MG63 (cell line): ENCODE results near the gene SLC17A7. TPM values are rescaled to one million over a fixed set of nuclear protein-coding genes. Genes with fewer than 3 reads are reported as not detected.

Experiments
- DNase-seq: peaks from one replicate; pipeline ENCODE4 v3.0.0-alpha.2; 2020
- H3K27me3 ChIP-seq: fragments of 250-450 bp; sonication (Bioruptor Pico); 2 replicates; pipeline ENCODE4 v1.5.1; 2020; ENCODE audit warnings: mild to moderate bottlenecking, moderate library complexity
- H3K36me3 ChIP-seq: fragments of 250-450 bp; sonication (Bioruptor Pico); 2 replicates; pipeline ENCODE4 v1.5.1; 2020; ENCODE audit warnings: mild to moderate bottlenecking, moderate library complexity
- H3K4me3 ChIP-seq: fragments of 250-450 bp; sonication (Bioruptor Pico); 2 replicates; pipeline ENCODE4 v1.5.1; 2020; ENCODE audit warnings: mild to moderate bottlenecking, moderate library complexity
- H3K9me3 ChIP-seq: fragments of 250-450 bp; sonication (Bioruptor Pico); 2 replicates; pipeline ENCODE4 v1.5.1; 2020; ENCODE audit warnings: mild to moderate bottlenecking, moderate library complexity
- total RNA-seq: library from RNA; depleted of rRNA; stranded (reverse); fragments of >200 nt; shearing (Covaris generic); gene quantifications from 2 replicates; pipeline ENCODE4 v1.2.3, GENCODE V29; 2014; ENCODE audit warnings: low replicate concordance

The SLC17A7 gene
- total RNA-seq, 1 experiment from 2014 or later: not detected

- DNase-seq: no peak
- Histone ChIP-seq H3K9me3 (no peaks in the 10 kb centered on the region), H3K4me3 (no peak overlapping the region), H3K27me3 (peaks cover 73% of the 10 kb centered on the region), H3K36me3 (no peaks in the 10 kb centered on the region)
Measured at GRCh38 chr19:49437231-49437630, 4.1 kb downstream of the SLC17A7 start.

GRCh38 chr19:49436381-49437017 lies 4.8 kb downstream of the SLC17A7 start:
- H3K27me3 ChIP-seq: peaks cover 71% of the 10 kb centered on the region
- H3K36me3 ChIP-seq: no peaks in the 10 kb centered on the region
- no peak for DNase-seq
- no peak overlapping the region for H3K4me3 ChIP-seq
- no peaks in the 10 kb centered on the region for H3K9me3 ChIP-seq

DNA sequence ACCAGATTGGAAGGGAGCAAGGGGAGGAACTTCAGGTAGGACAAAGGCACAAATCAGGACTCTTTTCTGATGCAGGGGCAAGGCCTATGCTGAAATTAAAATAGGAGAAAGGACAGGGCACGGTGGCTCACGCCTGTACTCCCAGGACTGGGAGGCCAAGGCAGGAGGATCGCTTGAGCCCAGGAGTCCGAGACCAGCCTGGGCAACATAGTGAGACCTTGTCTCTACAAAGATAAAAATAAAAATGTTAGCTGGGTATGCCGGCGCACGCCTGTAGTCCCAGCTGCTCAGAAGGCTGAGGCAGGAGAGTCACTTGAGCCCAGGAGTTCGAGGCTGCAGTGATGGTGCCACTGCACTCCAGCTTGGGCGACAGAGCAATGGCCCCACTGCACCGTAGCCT lies 5.7 kb downstream of the SLC17A7 start:
- no peak for DNase-seq
- Histone ChIP-seq H3K4me3 (no peak overlapping the region), H3K36me3 (no peaks in the 10 kb centered on the region), H3K27me3 (peaks cover 66% of the 10 kb centered on the region), H3K9me3 (no peaks in the 10 kb centered on the region)

GRCh38 chr19:49434907-49435583 lies 6.3 kb downstream of the SLC17A7 start:
- Histone ChIP-seq H3K4me3 (no peak overlapping the region), H3K9me3 (no peaks in the 10 kb centered on the region), H3K36me3 (no peaks in the 10 kb centered on the region), H3K27me3 (peaks cover 65% of the 10 kb centered on the region)
- DNase-seq: no peak

DNA sequence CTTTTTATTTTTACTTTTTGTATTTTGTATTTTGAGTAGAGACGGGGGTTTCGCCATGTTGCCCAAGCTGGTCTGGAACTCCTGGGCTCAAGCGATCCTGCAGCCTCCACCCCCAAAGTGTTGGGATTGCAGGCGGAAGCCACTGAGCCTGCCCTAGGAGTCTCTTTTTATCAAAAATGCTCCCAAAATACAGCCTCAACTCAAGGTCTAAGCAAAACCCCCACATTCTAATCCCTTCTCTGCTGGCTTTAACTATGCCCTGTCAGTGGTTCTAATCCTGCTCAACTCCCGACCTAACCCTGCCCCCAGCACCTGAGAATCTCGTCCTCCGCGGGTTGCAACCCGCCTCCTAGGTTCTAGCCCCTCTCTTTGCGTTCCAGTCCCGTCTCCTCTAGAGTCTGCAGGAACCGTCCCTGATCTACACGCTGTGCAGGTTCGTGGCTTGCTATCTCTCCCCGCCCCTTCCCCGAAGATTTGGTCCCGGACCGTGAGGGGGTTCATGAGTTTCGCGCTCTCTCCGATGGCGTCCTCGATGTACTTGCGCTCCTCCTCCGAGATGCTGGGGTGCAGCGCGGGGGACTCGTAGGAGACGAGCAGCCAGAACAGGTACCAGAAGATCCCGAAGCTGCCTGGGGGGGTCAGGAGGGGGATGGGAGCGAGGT lies 8.0 kb downstream of the SLC17A7 start:
- Histone ChIP-seq H3K4me3 (no peak overlapping the region), H3K36me3 (no peaks in the 10 kb centered on the region), H3K27me3 (peaks cover 56% of the 10 kb centered on the region), H3K9me3 (no peaks in the 10 kb centered on the region)
- DNase-seq: no peak

DNA sequence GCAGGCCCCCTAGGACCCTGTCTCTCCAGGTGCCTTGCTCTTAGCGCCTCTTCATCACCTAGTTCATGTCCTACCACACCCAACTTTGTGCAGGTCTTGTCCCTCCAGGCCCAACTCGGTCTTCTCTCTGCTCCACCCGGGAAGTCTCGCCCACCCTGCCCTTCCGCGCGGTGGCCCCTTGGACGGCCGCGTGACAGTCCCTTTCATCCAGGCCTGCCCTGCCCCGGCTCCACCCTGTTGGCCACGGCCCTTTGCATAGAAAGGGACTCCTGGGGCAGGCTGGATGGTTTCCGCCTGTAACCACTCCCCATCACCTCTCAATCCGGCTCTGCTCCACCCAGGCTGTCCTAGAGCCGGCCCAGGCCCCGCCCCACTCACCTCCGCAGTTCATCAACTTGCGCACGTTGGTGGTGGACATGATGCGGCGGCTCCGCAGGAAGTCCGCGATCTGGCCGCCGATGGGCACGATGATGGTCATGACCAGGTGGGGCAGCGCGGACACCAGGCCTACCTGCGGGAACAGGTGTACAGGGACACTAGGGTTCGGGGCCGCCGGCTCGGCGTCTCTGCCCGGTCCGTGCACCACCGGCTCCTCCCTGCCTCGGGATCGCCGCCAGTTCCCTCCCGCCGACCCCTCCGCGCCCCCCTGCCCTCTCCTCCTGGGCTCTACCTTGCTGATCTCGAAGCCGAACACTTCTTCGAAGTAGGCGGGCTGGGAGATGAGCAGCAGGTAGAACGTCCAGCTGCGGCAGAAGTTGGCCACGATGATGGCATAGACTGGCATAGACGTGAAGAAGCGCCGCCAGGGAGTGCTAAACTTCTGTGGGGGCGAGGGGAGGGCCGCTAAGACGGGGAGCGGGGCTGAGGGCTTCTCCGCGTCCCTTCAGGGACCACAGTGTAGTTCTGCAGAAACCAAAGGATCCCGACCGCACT lies 8.9 kb downstream of the SLC17A7 start:
- no peak for DNase-seq
- no peak overlapping the region for H3K4me3 ChIP-seq
- H3K9me3 ChIP-seq: no peaks in the 10 kb centered on the region
- H3K36me3 ChIP-seq: no peaks in the 10 kb centered on the region
- peaks cover 54% of the 10 kb centered on the region for H3K27me3 ChIP-seq

GRCh38 chr19:49431330-49431749 lies 10.0 kb downstream of the SLC17A7 start:
- no peaks in the 10 kb centered on the region for H3K9me3 ChIP-seq
- H3K36me3 ChIP-seq: no peaks in the 10 kb centered on the region
- peaks cover 54% of the 10 kb centered on the region for H3K27me3 ChIP-seq
- no peak for DNase-seq
- H3K4me3 ChIP-seq: no peak overlapping the region

GRCh38 chr19:49430678-49431329 lies 10.5 kb downstream of the SLC17A7 start:
- H3K4me3 ChIP-seq: no peak overlapping the region
- H3K9me3 ChIP-seq: no peaks in the 10 kb centered on the region
- H3K36me3 ChIP-seq: no peaks in the 10 kb centered on the region
- DNase-seq: no peak
- H3K27me3 ChIP-seq: peaks cover 57% of the 10 kb centered on the region

DNA sequence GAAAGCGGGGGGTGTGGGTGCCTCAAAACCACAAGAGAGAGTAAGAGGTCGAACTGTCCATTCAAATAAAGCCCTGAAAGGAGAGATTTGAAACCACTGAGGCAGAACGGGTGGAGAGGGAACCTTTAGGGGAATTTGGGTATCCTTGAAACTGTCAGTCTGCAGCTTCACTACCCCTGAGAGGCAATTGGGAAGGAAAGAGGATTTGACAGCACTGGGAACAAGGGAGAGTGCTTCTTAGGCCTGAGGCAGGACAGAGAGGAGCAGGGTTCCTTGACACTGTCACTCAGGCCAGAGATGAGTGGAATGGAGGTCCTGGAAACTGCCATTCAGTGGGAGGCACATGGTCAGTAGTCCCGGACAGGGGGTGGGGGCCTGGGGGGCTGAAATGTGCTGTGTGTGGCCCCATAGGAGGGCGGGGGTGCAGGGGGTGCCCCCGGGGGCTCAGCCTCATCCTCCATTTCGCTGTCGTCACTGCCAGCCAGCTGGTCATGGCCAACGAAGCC lies 11.1 kb downstream of the SLC17A7 start:
- no peak overlapping the region for H3K4me3 ChIP-seq
- no peaks in the 10 kb centered on the region for H3K36me3 ChIP-seq
- H3K27me3 ChIP-seq: peaks cover 61% of the 10 kb centered on the region
- no peaks in the 10 kb centered on the region for H3K9me3 ChIP-seq
- no peak for DNase-seq

DNA sequence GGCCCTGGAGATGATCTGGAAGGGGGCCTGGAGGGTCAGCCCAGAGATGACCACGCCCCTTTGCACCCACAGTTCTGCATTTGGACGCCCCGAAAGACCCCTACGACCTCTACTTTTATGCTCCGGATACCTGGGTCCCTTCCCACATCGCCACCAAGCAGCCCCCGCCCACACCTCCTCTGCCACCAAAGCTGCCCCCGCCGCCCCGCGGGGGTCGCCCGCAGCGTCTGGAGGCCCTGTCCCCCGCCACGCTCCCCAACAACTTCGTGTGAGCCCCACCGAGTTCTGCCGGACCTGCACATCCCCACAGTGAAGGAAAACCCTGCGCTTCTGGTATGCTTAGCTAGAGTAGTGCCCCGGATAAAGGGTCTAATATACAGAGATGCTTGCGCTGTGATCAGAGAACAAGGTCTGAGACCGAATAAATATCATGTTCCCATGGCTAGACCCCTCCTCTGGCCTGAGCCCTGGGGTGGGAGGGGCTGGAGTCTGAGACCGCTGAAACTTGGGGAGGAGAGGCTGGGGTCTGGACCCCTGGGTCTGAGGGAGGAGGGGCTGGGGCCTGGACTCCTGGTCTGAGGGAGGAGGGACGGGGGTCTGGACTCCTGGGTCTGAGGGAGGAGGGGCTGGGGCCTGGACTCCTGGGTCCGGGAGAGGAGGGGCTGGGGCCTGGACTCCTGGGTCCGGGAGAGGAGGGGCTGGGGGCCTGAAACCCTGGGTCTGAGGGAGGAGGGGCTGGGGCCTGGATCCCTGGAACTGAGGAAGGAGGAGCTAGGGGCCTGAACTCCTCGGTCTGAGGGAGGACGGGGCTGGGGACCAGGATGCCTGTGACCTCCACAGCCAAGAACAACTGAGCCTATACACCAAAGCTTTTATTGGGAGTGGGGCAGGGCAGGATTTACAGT lies 12.5 kb downstream of the SLC17A7 start:
- no peak for DNase-seq
- Histone ChIP-seq H3K27me3 (peaks cover 73% of the 10 kb centered on the region), H3K9me3 (no peaks in the 10 kb centered on the region), H3K4me3 (no peak overlapping the region), H3K36me3 (no peaks in the 10 kb centered on the region)

- Histone ChIP-seq H3K27me3 (peaks cover 75% of the 10 kb centered on the region), H3K36me3 (no peaks in the 10 kb centered on the region), H3K4me3 (no peak overlapping the region), H3K9me3 (no peaks in the 10 kb centered on the region)
- no peak for DNase-seq
Measured at GRCh38 chr19:49427855-49428546, 13.3 kb downstream of the SLC17A7 start.

DNA sequence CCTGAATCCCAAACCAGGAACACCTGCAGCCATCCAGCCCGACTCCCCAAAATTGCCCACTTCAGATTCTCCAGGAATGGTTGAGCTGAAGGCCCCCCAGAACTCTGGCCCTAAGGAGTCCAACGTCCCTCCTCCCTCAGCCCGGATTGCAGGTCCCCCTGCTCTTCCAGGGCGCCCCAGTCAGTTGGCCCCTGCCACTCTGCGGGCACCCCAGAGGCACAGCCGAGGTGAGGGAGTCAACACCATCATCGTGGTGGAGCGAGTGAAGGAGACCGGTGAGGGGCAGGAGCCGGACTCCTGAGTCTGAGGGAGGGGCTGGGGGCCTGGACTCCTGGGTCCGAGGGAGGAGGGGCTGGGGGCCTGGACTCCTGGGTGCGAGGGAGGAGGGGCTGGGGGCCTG lies 14.0 kb downstream of the SLC17A7 start:
- Histone ChIP-seq H3K36me3 (no peaks in the 10 kb centered on the region), H3K4me3 (no peak overlapping the region), H3K9me3 (no peaks in the 10 kb centered on the region), H3K27me3 (peaks cover 75% of the 10 kb centered on the region)
- DNase-seq: no peak

DNA sequence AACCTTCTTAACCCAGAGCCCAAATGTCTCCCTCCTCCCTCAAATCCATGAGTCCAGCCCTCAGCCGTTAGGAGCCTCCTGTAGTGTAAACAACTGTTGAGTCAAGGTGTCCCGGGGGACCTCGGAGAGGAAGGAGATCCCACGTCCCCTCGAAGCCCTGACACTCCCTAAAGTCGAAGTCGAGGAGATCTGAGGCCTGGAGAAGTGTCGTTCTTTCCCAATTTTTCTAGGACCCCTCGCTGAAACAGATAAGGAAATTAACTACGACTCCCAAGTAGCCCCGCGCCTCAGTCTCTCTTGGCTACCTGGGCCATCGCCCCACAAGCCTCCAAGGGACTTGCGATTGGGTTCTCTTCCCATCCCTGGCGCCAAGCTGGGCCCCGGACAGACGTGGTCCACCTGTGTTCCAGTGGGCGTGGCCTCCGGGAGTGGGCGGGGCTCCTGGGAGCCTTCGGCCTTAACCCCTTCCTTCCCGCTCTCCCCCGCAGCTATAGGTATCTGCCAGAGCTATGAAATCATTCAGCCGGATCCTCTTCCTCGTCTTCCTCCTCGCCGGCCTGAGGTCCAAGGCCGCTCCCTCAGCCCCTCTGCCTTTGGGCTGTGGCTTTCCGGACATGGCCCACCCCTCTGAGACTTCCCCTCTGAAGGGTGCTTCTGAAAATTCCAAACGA lies 15.3 kb downstream of the SLC17A7 start:
- Histone ChIP-seq H3K27me3 (peaks cover 80% of the 10 kb centered on the region), H3K9me3 (no peaks in the 10 kb centered on the region), H3K4me3 (no peak overlapping the region), H3K36me3 (no peaks in the 10 kb centered on the region)
- peak; percentile 41 for DNase-seq

DNA sequence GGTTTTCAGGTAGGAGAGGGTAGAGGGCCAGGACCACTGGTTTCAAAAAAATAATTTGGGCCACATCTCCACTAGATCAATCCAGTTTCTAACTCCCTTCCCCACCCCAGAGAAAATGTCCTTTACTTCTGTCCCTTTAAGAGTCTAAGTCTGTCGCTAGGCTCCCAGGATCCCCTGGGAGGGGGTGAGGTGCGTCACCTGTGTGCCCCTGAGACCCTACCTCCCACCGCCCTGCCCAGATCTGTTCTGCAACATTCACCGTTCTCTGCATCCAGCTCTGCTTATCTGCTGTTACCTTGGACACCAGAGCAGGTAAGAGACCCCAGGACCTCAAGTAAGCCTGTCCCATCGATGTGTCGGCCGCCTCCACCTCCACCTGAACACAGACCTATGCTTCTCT lies 16.1 kb downstream of the SLC17A7 start, which contains the start of gene GFY:
GFY (plus strand) TSS at position 211 of the 400 bp plus-strand sequence. CDS start 1,043 bp downstream, outside the sequence.
- Histone ChIP-seq H3K36me3 (no peaks in the 10 kb centered on the region), H3K27me3 (peaks cover 83% of the 10 kb centered on the region), H3K4me3 (no peak within 1 kb of the TSS), H3K9me3 (no peaks in the 10 kb centered on the region)
- no peak for DNase-seq
